Measurements from ENCODE around the gene APBA3. TPM values are rescaled to one million over a fixed set of nuclear protein-coding genes. Genes with fewer than 3 reads are reported as not detected.

The APBA3 gene
- total and polyA plus RNA-seq, 2 experiments from 2014 or later, result 34.3 to 49.4 TPM

- H3K27ac ChIP-seq, result no peak overlapping the region
- no peaks in the 10 kb centered on the region for H3K9me3 ChIP-seq (ENCODE audit: low read depth)
- no peak for TF ChIP-seq CTCF (IDR thresholded peaks at IDR 0.05; ENCODE audit: low read depth, low read length)
- no peaks in the 10 kb centered on the region for H3K4me1 ChIP-seq (ENCODE audit: low read depth)
- H3K36me3 ChIP-seq, result peaks cover 6% of the 10 kb centered on the region
- DNase-seq (ENCODE audit: low read depth in 1 of 2, low spot score in 1 of 2), result no peak
- H3K4me3 ChIP-seq, result no peak overlapping the region
- H3K27me3 ChIP-seq, result no peaks in the 10 kb centered on the region
Measured at GRCh38 chr19:3753631-3754410, 7.7 kb downstream of the APBA3 start.

DNA sequence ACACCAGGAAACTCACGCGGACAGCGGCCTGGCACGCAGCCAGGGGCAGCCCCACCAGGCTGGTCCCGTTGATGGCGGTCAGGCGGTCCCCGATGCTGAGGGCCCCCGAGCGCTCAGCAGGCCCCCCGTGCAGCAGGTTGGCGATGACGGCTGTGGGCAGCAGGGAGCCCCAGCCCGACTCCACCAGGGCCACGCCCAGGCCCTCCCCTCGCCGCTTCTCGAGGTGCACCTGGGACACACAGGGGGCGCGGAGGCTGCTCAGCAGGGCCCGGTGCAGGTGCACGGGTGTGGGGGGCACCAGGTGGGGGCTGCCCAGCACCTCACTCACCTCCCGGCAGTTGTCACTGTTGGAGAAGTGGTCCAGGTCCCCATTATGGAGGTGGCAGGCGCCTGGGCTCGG is 9.0 kb downstream of the APBA3 start:
- H3K27ac ChIP-seq, result no peak overlapping the region
- TF ChIP-seq CTCF (IDR thresholded peaks at IDR 0.05; ENCODE audit: low read depth, low read length), result no peak

DNA sequence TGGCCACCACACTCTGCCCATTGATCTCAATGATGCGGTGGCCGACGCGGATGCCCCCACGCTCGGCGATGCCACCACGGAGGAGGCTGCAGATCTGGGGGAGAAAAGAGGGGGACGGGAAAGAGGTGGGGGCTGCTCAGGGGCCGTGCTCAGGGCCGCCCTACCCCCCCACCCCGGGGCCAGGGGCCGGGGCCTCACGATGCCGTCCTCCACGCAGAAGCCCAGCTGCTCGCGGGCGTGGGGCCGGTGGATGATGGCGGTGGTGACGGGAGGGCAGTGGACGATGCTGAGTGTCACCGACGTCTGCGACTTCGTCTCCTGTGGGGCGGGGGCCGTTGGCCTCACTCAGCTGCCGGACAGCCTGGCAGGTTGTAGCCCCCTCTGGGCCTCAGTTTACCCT is 10.3 kb downstream of the APBA3 start:
- Histone ChIP-seq H3K36me3 (peaks cover 6% of the 10 kb centered on the region), H3K27ac (no peak overlapping the region), H3K27me3 (no peaks in the 10 kb centered on the region), H3K9me3 (ENCODE audit: low read depth) (no peaks in the 10 kb centered on the region), H3K4me3 (no peak overlapping the region), H3K4me1 (ENCODE audit: low read depth) (no peaks in the 10 kb centered on the region)
- TF ChIP-seq CTCF (IDR thresholded peaks at IDR 0.05; ENCODE audit: low read depth, low read length), result no peak
- no peak for DNase-seq (ENCODE audit: low read depth in 1 of 2, low spot score in 1 of 2)

More for the DNA sequence above, 9.0 kb downstream of the APBA3 start:
- H3K36me3 ChIP-seq, result peaks cover 6% of the 10 kb centered on the region
- H3K27me3 ChIP-seq, result no peaks in the 10 kb centered on the region
- no peaks in the 10 kb centered on the region for H3K4me1 ChIP-seq (ENCODE audit: low read depth)
- H3K9me3 ChIP-seq (ENCODE audit: low read depth), result no peaks in the 10 kb centered on the region
- DNase-seq (ENCODE audit: low read depth in 1 of 2, low spot score in 1 of 2), result no peak
- no peak overlapping the region for H3K4me3 ChIP-seq

- no peak for DNase-seq (ENCODE audit: low read depth in 1 of 2, low spot score in 1 of 2)
- Histone ChIP-seq H3K36me3 (peaks cover 6% of the 10 kb centered on the region), H3K4me3 (no peak overlapping the region), H3K4me1 (ENCODE audit: low read depth) (no peaks in the 10 kb centered on the region), H3K27me3 (no peaks in the 10 kb centered on the region), H3K9me3 (ENCODE audit: low read depth) (no peaks in the 10 kb centered on the region), H3K27ac (no peak overlapping the region)
- no peak for TF ChIP-seq CTCF (IDR thresholded peaks at IDR 0.05; ENCODE audit: low read depth, low read length)
Measured at GRCh38 chr19:3750211-3750610, 11.3 kb downstream of the APBA3 start.

DNA sequence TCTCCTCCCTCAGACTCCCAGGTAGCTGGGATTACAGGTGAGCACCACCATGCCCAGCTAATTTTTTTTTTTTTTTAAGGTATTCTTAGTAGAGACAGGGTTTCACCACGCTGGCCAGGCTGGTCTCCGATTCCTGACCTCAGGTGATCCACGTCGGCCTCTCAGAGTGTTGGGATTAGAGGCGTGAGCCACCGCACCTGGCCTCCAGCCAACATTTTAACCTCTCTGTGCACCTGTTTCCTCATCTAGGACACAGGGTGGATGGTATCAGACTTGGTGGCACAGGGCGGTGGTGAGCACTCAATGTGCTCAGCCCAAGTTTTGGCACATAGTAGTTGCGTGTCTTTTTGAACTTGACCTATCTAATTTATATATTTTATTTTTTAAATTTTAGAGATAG is 12.5 kb downstream of the APBA3 start:
- no peak overlapping the region for H3K27ac ChIP-seq
- no peaks in the 10 kb centered on the region for H3K27me3 ChIP-seq
- no peak for DNase-seq (ENCODE audit: low read depth in 1 of 2, low spot score in 1 of 2)
- no peak for TF ChIP-seq CTCF (IDR thresholded peaks at IDR 0.05; ENCODE audit: low read depth, low read length)
- H3K36me3 ChIP-seq, result peaks cover 6% of the 10 kb centered on the region
- H3K4me3 ChIP-seq, result no peak overlapping the region
- no peaks in the 10 kb centered on the region for H3K9me3 ChIP-seq (ENCODE audit: low read depth)
- H3K4me1 ChIP-seq (ENCODE audit: low read depth), result no peaks in the 10 kb centered on the region

Data from cardiac muscle cell (in vitro differentiated cells and primary cell).